HFFc6 (cell line): ENCODE results near the gene COA6. TPM values are rescaled to one million over a fixed set of nuclear protein-coding genes. Genes with fewer than 3 reads are reported as not detected.

Source experiments
- DNase-seq: peaks from one replicate; pipeline ENCODE4 v3.0.0-alpha.2; 2018
- H3K27ac Mint-ChIP-seq: 2 replicates; pipeline ENCODE4 v1.8.0; 2020; ENCODE audit warnings: mild to moderate bottlenecking, mixed read lengths
- H3K27me3 Mint-ChIP-seq: 2 replicates; pipeline ENCODE4 v1.8.0; 2021; ENCODE audit warnings: mild to moderate bottlenecking, moderate library complexity, mixed read lengths; ENCODE audit not compliant: insufficient read depth
- H3K36me3 Mint-ChIP-seq: 2 replicates; pipeline ENCODE4 v1.8.0; 2021; ENCODE audit warnings: low read depth, mixed read lengths
- H3K4me1 Mint-ChIP-seq: 2 replicates; pipeline ENCODE4 v1.8.0; 2020; ENCODE audit warnings: low read depth, mixed read lengths
- H3K4me3 Mint-ChIP-seq: 2 replicates; pipeline ENCODE4 v1.8.0; 2020; ENCODE audit warnings: mild to moderate bottlenecking, moderate library complexity, mixed read lengths
- H3K9me3 Mint-ChIP-seq: 2 replicates; pipeline ENCODE4 v1.8.0; 2020; ENCODE audit warnings: mild to moderate bottlenecking, mixed read lengths
- CTCF ChIP-seq: fragments of 200-600 bp; sonication (generic); IDR thresholded peaks from 2 replicates; pipeline ENCODE4 v1.5.0; 2021; ENCODE audit warnings: antibody characterized with exemption, mild to moderate bottlenecking
- long read RNA-seq: library from polyadenylated mRNA; unstranded; transcript quantifications from one replicate; pipeline ENCODE4 v2.0.0, GENCODE V29; 2019
- total RNA-seq, 6 experiments: library from RNA; stranded (reverse); fragmentation: NEBNext Ultra II Directional; extraction: Animal tissue kit (Norgen Biotek cat#: 25700); gene quantifications; 2 replicates in 1 of 6; 3 replicates in 5 of 6; pipeline ENCODE4 v1.2.3, GENCODE V29; 2021

COA6 gene
- total RNA-seq, result 10 to 100 TPM; 23.2 to 33.5 (median 29.0) TPM
- long read RNA-seq, transcript COA6-203 (3 exons, 710 nt), result major isoform, 28 of 38 reads
- long read RNA-seq, transcript COA6-202 (3 exons, 641 nt), result minor isoform, 9 of 38 reads
- long read RNA-seq, partial matches to known transcripts, result 0 of 38 reads
- long read RNA-seq, other reads (novel, unspliced or antisense), result 0 of 38 reads

GRCh38 chr1:234373064-234373958, at the start of gene COA6:
COA6 (plus strand) TSS chr1:234373456; CDS start chr1:234373467, 11 bp downstream.
- peak; percentile 96 for DNase-seq
- H3K4me3 Mint-ChIP-seq, result peak within 1 kb of the TSS; percentile 100
- peaks cover 28% of the 10 kb centered on the region for H3K36me3 Mint-ChIP-seq
- H3K4me1 Mint-ChIP-seq, result peaks cover 45% of the 10 kb centered on the region
- no peaks in the 10 kb centered on the region for H3K9me3 Mint-ChIP-seq
- peak within 1 kb of the TSS; percentile 99 for H3K27ac Mint-ChIP-seq
- no peaks in the 10 kb centered on the region; the same call in none of the 2 replicates for H3K27me3 Mint-ChIP-seq
- peak; percentile 19; the same call in 1 of the 2 replicates for TF ChIP-seq CTCF

GRCh38 chr1:234324821-234325220, 48.4 kb upstream of the COA6 start:
- no peak overlapping the region for H3K27ac Mint-ChIP-seq
- H3K27me3 Mint-ChIP-seq, result peaks cover 20% of the 10 kb centered on the region
- H3K9me3 Mint-ChIP-seq, result no peaks in the 10 kb centered on the region
- no peak for DNase-seq
- H3K4me3 Mint-ChIP-seq, result no peak overlapping the region
- H3K36me3 Mint-ChIP-seq, result no peaks in the 10 kb centered on the region
- H3K4me1 Mint-ChIP-seq, result peaks cover 13% of the 10 kb centered on the region
- TF ChIP-seq CTCF, result no peak

- DNase-seq, result no peak
- peaks cover 15% of the 10 kb centered on the region for H3K27me3 Mint-ChIP-seq
- H3K27ac Mint-ChIP-seq, result no peak overlapping the region
- peaks cover 13% of the 10 kb centered on the region for H3K4me1 Mint-ChIP-seq
- peak overlapping the region; percentile 83 for H3K4me3 Mint-ChIP-seq
- H3K9me3 Mint-ChIP-seq, result no peaks in the 10 kb centered on the region
- H3K36me3 Mint-ChIP-seq, result no peaks in the 10 kb centered on the region
- TF ChIP-seq CTCF, result no peak
Observed at GRCh38 chr1:234325878-234326496, 47.3 kb upstream of the COA6 start.

GRCh38 chr1:234326497-234327366, 46.5 kb upstream of the COA6 start:
- H3K27ac Mint-ChIP-seq, result no peak overlapping the region
- no peaks in the 10 kb centered on the region for H3K9me3 Mint-ChIP-seq
- TF ChIP-seq CTCF, result peak; percentile 91
- peaks cover 13% of the 10 kb centered on the region for H3K4me1 Mint-ChIP-seq
- peaks cover 13% of the 10 kb centered on the region for H3K27me3 Mint-ChIP-seq
- peak overlapping the region; percentile 83 for H3K4me3 Mint-ChIP-seq
- DNase-seq, result peak; percentile 48
- no peaks in the 10 kb centered on the region for H3K36me3 Mint-ChIP-seq
